AG09319 (cell line): ENCODE results near the gene KLF13.

ENCODE experiments used
- DNase-seq: peaks from one replicate; pipeline ENCODE4 v3.0.0-alpha.2; 2010; ENCODE audit warnings: low read depth; ENCODE audit errors: extremely low read depth
- TF ChIP-seq, protein P1 (sequence below): IDR thresholded peaks from 2 replicates; pipeline ENCODE4 v1.5.1; 2011; ENCODE audit warnings: low read depth, mild to moderate bottlenecking, inconsistent platforms, low read length, moderate library complexity

The KLF13 gene

GRCh38 chr15:31402003-31402402, 75.4 kb downstream of the KLF13 start:
- DNase-seq, result no peak
- TF ChIP-seq, protein P1, sequence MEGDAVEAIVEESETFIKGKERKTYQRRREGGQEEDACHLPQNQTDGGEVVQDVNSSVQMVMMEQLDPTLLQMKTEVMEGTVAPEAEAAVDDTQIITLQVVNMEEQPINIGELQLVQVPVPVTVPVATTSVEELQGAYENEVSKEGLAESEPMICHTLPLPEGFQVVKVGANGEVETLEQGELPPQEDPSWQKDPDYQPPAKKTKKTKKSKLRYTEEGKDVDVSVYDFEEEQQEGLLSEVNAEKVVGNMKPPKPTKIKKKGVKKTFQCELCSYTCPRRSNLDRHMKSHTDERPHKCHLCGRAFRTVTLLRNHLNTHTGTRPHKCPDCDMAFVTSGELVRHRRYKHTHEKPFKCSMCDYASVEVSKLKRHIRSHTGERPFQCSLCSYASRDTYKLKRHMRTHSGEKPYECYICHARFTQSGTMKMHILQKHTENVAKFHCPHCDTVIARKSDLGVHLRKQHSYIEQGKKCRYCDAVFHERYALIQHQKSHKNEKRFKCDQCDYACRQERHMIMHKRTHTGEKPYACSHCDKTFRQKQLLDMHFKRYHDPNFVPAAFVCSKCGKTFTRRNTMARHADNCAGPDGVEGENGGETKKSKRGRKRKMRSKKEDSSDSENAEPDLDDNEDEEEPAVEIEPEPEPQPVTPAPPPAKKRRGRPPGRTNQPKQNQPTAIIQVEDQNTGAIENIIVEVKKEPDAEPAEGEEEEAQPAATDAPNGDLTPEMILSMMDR, result no peak

- TF ChIP-seq, protein P1, result no peak
- DNase-seq, result no peak
Observed at GRCh38 chr15:31402511-31403056, 75.9 kb downstream of the KLF13 start.

DNA sequence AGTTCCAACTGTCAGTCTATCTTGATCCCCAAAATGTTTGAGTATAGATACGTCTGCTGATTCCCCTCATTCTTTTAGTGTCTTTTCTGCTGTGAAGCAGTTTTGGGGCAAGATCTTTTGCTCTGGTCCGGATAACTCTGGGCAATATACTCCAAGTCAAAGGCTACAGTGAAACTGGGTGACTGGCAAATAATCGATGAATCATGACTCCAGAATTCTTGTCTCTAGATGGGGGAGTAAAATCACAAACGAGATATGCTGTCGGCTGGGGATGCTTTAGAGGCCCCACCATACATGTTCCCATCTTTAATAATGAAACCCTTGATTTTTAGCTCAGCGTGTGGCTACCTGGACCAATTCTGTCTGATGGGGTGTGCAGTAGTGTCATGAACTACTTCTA, 76.5 kb downstream of the KLF13 start:
- TF ChIP-seq, protein P1, result no peak

DNA sequence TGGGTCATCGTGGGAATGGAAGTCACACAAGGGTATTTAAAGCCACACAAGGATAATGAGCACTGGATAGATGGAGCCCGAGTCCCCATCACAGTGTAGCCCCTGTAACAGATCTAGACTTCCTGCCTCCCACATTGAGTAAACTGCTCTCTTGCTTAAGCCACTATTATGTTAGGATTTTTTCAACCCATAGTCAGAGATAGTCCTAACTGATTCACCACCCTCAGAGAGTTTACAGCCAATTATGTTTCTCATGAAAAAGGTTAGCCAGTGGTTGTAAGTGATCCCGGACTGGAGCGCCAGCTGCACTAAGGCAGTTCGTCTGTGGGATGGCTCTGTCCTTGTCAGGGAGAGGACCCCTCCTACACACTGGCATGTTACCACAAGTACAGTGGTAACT, 77.0 kb downstream of the KLF13 start:
- TF ChIP-seq, protein P1, result no peak
- no peak for DNase-seq

More for the DNA sequence above, 76.5 kb downstream of the KLF13 start:
- DNase-seq, result no peak

- no peak for DNase-seq
- TF ChIP-seq, protein P1, result no peak
Observed at GRCh38 chr15:31404345-31404744, 77.7 kb downstream of the KLF13 start.

- TF ChIP-seq, protein P1, result no peak
- no peak for DNase-seq
Observed at GRCh38 chr15:31405200-31405920, 78.7 kb downstream of the KLF13 start.

- TF ChIP-seq, protein P1, result no peak
- DNase-seq, result no peak
Observed at GRCh38 chr15:31407376-31407775, 80.7 kb downstream of the KLF13 start.
